Common myeloid progenitor, CD34-positive (primary cell): ENCODE results near the gene ADAMTS15.
"Not testable (repeated sequence)": the region's sequence is repeated elsewhere in the genome, so short reads cannot be mapped to it uniquely, and the experiment has no call there.

Experiments
- CTCF ChIA-PET: fragments of 350-600 bp; sonication (Branson Sonifier 250); formaldehyde crosslinking; loops from one replicate; lab custom pipeline; 2021; ENCODE audit warnings: antibody characterized with exemption; lab: Charles Lee
- POLR2A ChIA-PET: fragments of 350-600 bp; sonication (Branson Sonifier 250); formaldehyde crosslinking; loops from one replicate; lab custom pipeline; 2021; ENCODE audit warnings: antibody characterized with exemption; lab: Charles Lee
- DNase-seq, 3 donors: peaks; one replicate each; pipeline versions ENCODE4 v3.0.0 to v3.0.0-alpha.2; 2013
- H3K27ac ChIP-seq, 2 experiments: 1 replicate in 1 of 2; 2 replicates in 1 of 2; pipeline ENCODE4 v1.7.0; 2013; ENCODE audit warnings: inconsistent platforms in 2 of 2, low read length in 2 of 2, mild to moderate bottlenecking in 2 of 2, low read depth in 1 of 2, moderate library complexity in 1 of 2; ENCODE audit not compliant: severe bottlenecking in 2 of 2, insufficient read depth in 1 of 2, poor library complexity in 1 of 2
- H3K27me3 ChIP-seq, 5 experiments: replicated peaks in 2 of 5; 1 replicate in 3 of 5; 2 replicates in 2 of 5; pipeline versions ENCODE4 v1.6.1 to v1.7.0; 2013; ENCODE audit warnings: low read length in 4 of 5, mild to moderate bottlenecking in 2 of 5, moderate library complexity in 2 of 5, inconsistent platforms in 1 of 5; ENCODE audit not compliant: insufficient read depth in 5 of 5, control insufficient read depth in 4 of 5
- H3K36me3 ChIP-seq, 4 experiments: 1 replicate in 2 of 4; 2 replicates in 2 of 4; pipeline versions ENCODE4 v1.6.1 to v1.7.0; 2013; ENCODE audit warnings: low read length in 3 of 4, control low read depth in 1 of 4, mild to moderate bottlenecking in 1 of 4; ENCODE audit not compliant: control insufficient read depth in 4 of 4, insufficient read depth in 4 of 4
- H3K4me1 ChIP-seq, 4 experiments: 1 replicate in 3 of 4; 2 replicates in 1 of 4; pipeline versions ENCODE4 v1.6.1 to v1.7.1; 2013; ENCODE audit warnings: low read length in 3 of 4, mild to moderate bottlenecking in 3 of 4, control low read depth in 1 of 4, inconsistent platforms in 1 of 4, moderate library complexity in 1 of 4; ENCODE audit not compliant: control insufficient read depth in 4 of 4, insufficient read depth in 4 of 4; ENCODE audit errors: control extremely low read depth in 1 of 4
- H3K4me3 ChIP-seq, 7 experiments: 1 replicate in 4 of 7; 2 replicates in 3 of 7; pipeline versions ENCODE4 v1.5.1 to v1.7.0; 2013; ENCODE audit warnings: mild to moderate bottlenecking in 7 of 7, low read length in 6 of 7, moderate library complexity in 6 of 7, inconsistent platforms in 2 of 7, low read depth in 2 of 7, control low read depth in 1 of 7; ENCODE audit not compliant: insufficient read depth in 4 of 7, control insufficient read depth in 1 of 7; ENCODE audit errors: extremely low read depth in 1 of 7
- H3K9me3 ChIP-seq, 5 experiments: 1 replicate in 4 of 5; 2 replicates in 1 of 5; pipeline versions ENCODE4 v1.6.1 to v1.7.1; 2013; ENCODE audit warnings: low read length in 4 of 5, mild to moderate bottlenecking in 2 of 5, inconsistent platforms in 1 of 5, low read depth in 1 of 5, moderate library complexity in 1 of 5; ENCODE audit not compliant: control insufficient read depth in 4 of 5, insufficient read depth in 2 of 5; ENCODE audit errors: control extremely low read depth in 1 of 5
- WGBS: methylation state at CpG from one replicate; pipeline ENCODE4 v1.1.5; 2013; ENCODE audit not compliant: insufficient coverage; 5-methylcytosine and 5-hydroxymethylcytosine counted together

The ADAMTS15 gene

GRCh38 chr11:130433357-130433756, 15.1 kb upstream of the ADAMTS15 start:
- DNase-seq: no peak
- Histone ChIP-seq H3K27ac (no peak overlapping the region), H3K4me3 (no peak overlapping the region), H3K4me1 (peaks cover 1 to 15% (median 8%) of the 10 kb centered on the region in 4 experiments), H3K36me3 (no peaks in the 10 kb centered on the region), H3K9me3 (no peaks in the 10 kb centered on the region), H3K27me3 (peaks cover 14 to 29% (median 15%) of the 10 kb centered on the region in 5 experiments)
- ChIA-PET CTCF (interaction anchor here (0.5 to 15.5 kb wide), 10 partner anchors 9 to 1017 kb away, joined by 3 to 362 read pairs (median 10); partner anchors contain the start of gene ADAMTS15), POLR2A (no interaction called here)
- 100% methylated on average over 2 of the region's 4 CpGs for WGBS

GRCh38 chr11:130434521-130435223, 13.8 kb upstream of the ADAMTS15 start:
- Histone ChIP-seq H3K27ac (no peak overlapping the region), H3K4me3 (peak overlapping the region; percentile 40 to 94 (median 81)), H3K36me3 (no peaks in the 10 kb centered on the region), H3K27me3 (peaks cover 4 to 16% (median 8%) of the 10 kb centered on the region in 5 experiments), H3K9me3 (no peaks in the 10 kb centered on the region), H3K4me1 (peaks cover 1 to 20% (median 11%) of the 10 kb centered on the region in 4 experiments)
- ChIA-PET CTCF (interaction anchor here (0.7 to 15.5 kb wide), 21 partner anchors 9 to 482 kb away, joined by 3 to 362 read pairs (median 3); partner anchors contain the start of genes ADAMTS15 and SNX19), POLR2A (no interaction called here)
- peak; percentile 76 to 86 (median 84) for DNase-seq
- WGBS: 0% methylated on average over 17 of the region's 20 CpGs

GRCh38 chr11:130435671-130436070, 12.8 kb upstream of the ADAMTS15 start:
- H3K9me3 ChIP-seq: no peaks in the 10 kb centered on the region
- no peak overlapping the region for H3K27ac ChIP-seq
- no peaks in the 10 kb centered on the region for H3K36me3 ChIP-seq
- H3K4me1 ChIP-seq: peaks cover 1 to 24% (median 11%) of the 10 kb centered on the region in 4 experiments
- CTCF ChIA-PET: interaction anchor here (0.6 to 15.5 kb wide), 15 partner anchors 8 to 459 kb away, joined by 3 to 362 read pairs (median 3); no protein-coding TSS in a partner anchor
- POLR2A ChIA-PET: no interaction called here
- no peak for DNase-seq
- peaks cover 0 to 6% (median under 1%) of the 10 kb centered on the region in 5 experiments for H3K27me3 ChIP-seq
- 86% methylated on average over 2 of the region's 4 CpGs for WGBS
- H3K4me3 ChIP-seq: no peak overlapping the region

- Histone ChIP-seq H3K4me3 (no peak overlapping the region), H3K27me3 (peaks cover 0 to 3% (median 0%) of the 10 kb centered on the region in 5 experiments), H3K27ac (no peak overlapping the region), H3K4me1 (peaks cover 1 to 24% (median 11%) of the 10 kb centered on the region in 4 experiments), H3K9me3 (peaks cover 0 to 2% (median 0%) of the 10 kb centered on the region in 5 experiments), H3K36me3 (no peaks in the 10 kb centered on the region)
- ChIA-PET POLR2A (no interaction called here), CTCF (interaction anchor here (0.9 to 15.5 kb wide), 6 partner anchors 9 to 458 kb away, joined by 3 to 362 read pairs (median 7); no protein-coding TSS in a partner anchor)
- WGBS: 80% methylated on average over 1 of the region's 3 CpGs
- no peak for DNase-seq
Measured at GRCh38 chr11:130436171-130436570, 12.3 kb upstream of the ADAMTS15 start.

GRCh38 chr11:130437848-130438247, 10.6 kb upstream of the ADAMTS15 start:
- Histone ChIP-seq H3K27me3 (peaks cover 0 to 2% (median 0%) of the 10 kb centered on the region in 5 experiments), H3K36me3 (no peaks in the 10 kb centered on the region), H3K27ac (no peak overlapping the region), H3K9me3 (peaks cover 0 to 7% (median 0%) of the 10 kb centered on the region in 5 experiments), H3K4me1 (peaks cover 1 to 24% (median 11%) of the 10 kb centered on the region in 4 experiments), H3K4me3 (no peak overlapping the region)
- no peak for DNase-seq
- WGBS: 98% methylated on average over 5 of the region's 7 CpGs
- CTCF ChIA-PET: interaction anchor here (0.9 to 15.5 kb wide), 8 partner anchors 10 to 462 kb away, joined by 3 to 362 read pairs (median 4); partner anchors contain the start of gene ADAMTS15
- POLR2A ChIA-PET: no interaction called here

- not testable (repeated sequence) for H3K27ac ChIP-seq, DNase-seq, H3K9me3 ChIP-seq, H3K36me3 ChIP-seq, H3K27me3 ChIP-seq
- WGBS: 90% methylated on average over 8 of the region's 10 CpGs
- Histone ChIP-seq H3K4me3 (peak overlapping the region in 1 of 7 experiments; percentile 24), H3K4me1 (peaks cover 1 to 24% (median 11%) of the 10 kb centered on the region in 4 experiments)
- ChIA-PET POLR2A (interaction anchor here (0.5 kb wide), 1 partner anchor 1160 kb away, joined by 3 read pairs; no protein-coding TSS in a partner anchor), CTCF (interaction anchor here (1.4 to 15.5 kb wide), 5 partner anchors 14 to 443 kb away, joined by 3 to 362 read pairs (median 4); no protein-coding TSS in a partner anchor)
Measured at GRCh38 chr11:130438401-130439159, 9.9 kb upstream of the ADAMTS15 start.
